Measurements from ENCODE around the gene IRAK2. TPM values are rescaled to one million over a fixed set of nuclear protein-coding genes. Genes with fewer than 3 reads are reported as not detected.
"Not testable (repeated sequence)": the region's sequence is repeated elsewhere in the genome, so short reads cannot be mapped to it uniquely, and the experiment has no call there.

Gene IRAK2
- total RNA-seq, 1 donor from 2014 or later, result 2.4 TPM

GRCh38 chr3:10142707-10143560 is 21.8 kb upstream of the IRAK2 start:
- H3K36me3 Mint-ChIP-seq (ENCODE audit: low read depth), result peaks cover 34% of the 10 kb centered on the region
- intact Hi-C loops (cut with micrococcal nuclease), result loop anchor here (1.0 kb wide), 2 partner anchors 28 to 43 kb away; partner anchors contain the start of gene BRK1
- DNase-seq (ENCODE audit: low spot score), result no peak
- H3K4me3 Mint-ChIP-seq (ENCODE audit: low read depth), result peak overlapping the region; percentile 94
- H3K4me1 Mint-ChIP-seq (ENCODE audit: low read depth), result peaks cover 24% of the 10 kb centered on the region
- peak overlapping the region; percentile 92 for H3K27ac Mint-ChIP-seq
- H3K9me3 Mint-ChIP-seq, result no peaks in the 10 kb centered on the region
- H3K27me3 Mint-ChIP-seq (ENCODE audit: low read depth), result no peaks in the 10 kb centered on the region

GRCh38 chr3:10145685-10146084 is 19.0 kb upstream of the IRAK2 start:
- intact Hi-C loops (cut with micrococcal nuclease), result no loop called here

GRCh38 chr3:10149226-10149625 is 15.5 kb upstream of the IRAK2 start:
- Mint-ChIP-seq H3K4me3 (ENCODE audit: low read depth) (no peak overlapping the region), H3K9me3 (no peaks in the 10 kb centered on the region), H3K36me3 (ENCODE audit: low read depth) (peaks cover 56% of the 10 kb centered on the region), H3K27me3 (ENCODE audit: low read depth) (no peaks in the 10 kb centered on the region), H3K27ac (no peak overlapping the region), H3K4me1 (ENCODE audit: low read depth) (peaks cover 19% of the 10 kb centered on the region)
- no peak for DNase-seq (ENCODE audit: low spot score)
- intact Hi-C loops (cut with micrococcal nuclease), result no loop called here

More at GRCh38 chr3:10145685-10146084, 19.0 kb upstream of the IRAK2 start:
- Mint-ChIP-seq H3K27me3 (ENCODE audit: low read depth) (no peaks in the 10 kb centered on the region), H3K9me3 (no peaks in the 10 kb centered on the region), H3K4me1 (ENCODE audit: low read depth) (peaks cover 32% of the 10 kb centered on the region), H3K36me3 (ENCODE audit: low read depth) (peaks cover 54% of the 10 kb centered on the region), H3K27ac (no peak overlapping the region), H3K4me3 (ENCODE audit: low read depth) (peak overlapping the region; percentile 37)
- DNase-seq (ENCODE audit: low spot score), result no peak

- peaks cover 62% of the 10 kb centered on the region for H3K36me3 Mint-ChIP-seq (ENCODE audit: low read depth)
- H3K4me3 Mint-ChIP-seq (ENCODE audit: low read depth), result no peak overlapping the region
- no peaks in the 10 kb centered on the region for H3K9me3 Mint-ChIP-seq
- no peak for DNase-seq (ENCODE audit: low spot score)
- no peaks in the 10 kb centered on the region for H3K27me3 Mint-ChIP-seq (ENCODE audit: low read depth)
- intact Hi-C loops (cut with micrococcal nuclease), result no loop called here
- H3K27ac Mint-ChIP-seq, result no peak overlapping the region
- peaks cover 13% of the 10 kb centered on the region for H3K4me1 Mint-ChIP-seq (ENCODE audit: low read depth)
Measured at GRCh38 chr3:10150987-10151386, 13.7 kb upstream of the IRAK2 start.

- no peak for DNase-seq (ENCODE audit: low spot score)
- Mint-ChIP-seq H3K27ac (no peak overlapping the region), H3K9me3 (no peaks in the 10 kb centered on the region), H3K4me3 (ENCODE audit: low read depth) (no peak overlapping the region), H3K27me3 (ENCODE audit: low read depth) (no peaks in the 10 kb centered on the region), H3K4me1 (ENCODE audit: low read depth) (peaks cover 5% of the 10 kb centered on the region), H3K36me3 (ENCODE audit: low read depth) (peaks cover 46% of the 10 kb centered on the region)
- intact Hi-C loops (cut with micrococcal nuclease), result no loop called here
Measured at GRCh38 chr3:10154335-10155122, 10.2 kb upstream of the IRAK2 start.

- no peak overlapping the region for H3K27ac Mint-ChIP-seq
- H3K9me3 Mint-ChIP-seq, result no peaks in the 10 kb centered on the region
- H3K27me3 Mint-ChIP-seq (ENCODE audit: low read depth), result no peaks in the 10 kb centered on the region
- intact Hi-C loops (cut with micrococcal nuclease), result no loop called here
- no peaks in the 10 kb centered on the region for H3K4me1 Mint-ChIP-seq (ENCODE audit: low read depth)
- H3K36me3 Mint-ChIP-seq (ENCODE audit: low read depth), result peaks cover 40% of the 10 kb centered on the region
- no peak overlapping the region for H3K4me3 Mint-ChIP-seq (ENCODE audit: low read depth)
- no peak for DNase-seq (ENCODE audit: low spot score)
Measured at GRCh38 chr3:10155123-10155472, 9.6 kb upstream of the IRAK2 start.

GRCh38 chr3:10155658-10156057 is 9.1 kb upstream of the IRAK2 start:
- Mint-ChIP-seq H3K9me3 (no peaks in the 10 kb centered on the region), H3K27me3 (ENCODE audit: low read depth) (no peaks in the 10 kb centered on the region), H3K4me3 (ENCODE audit: low read depth) (no peak overlapping the region), H3K4me1 (ENCODE audit: low read depth) (no peaks in the 10 kb centered on the region), H3K36me3 (ENCODE audit: low read depth) (peaks cover 35% of the 10 kb centered on the region), H3K27ac (no peak overlapping the region)
- intact Hi-C loops (cut with micrococcal nuclease), result no loop called here
- DNase-seq (ENCODE audit: low spot score), result no peak

- no peak for DNase-seq (ENCODE audit: low spot score)
- H3K9me3 Mint-ChIP-seq, result no peaks in the 10 kb centered on the region
- no peak overlapping the region for H3K4me3 Mint-ChIP-seq (ENCODE audit: low read depth)
- H3K27ac Mint-ChIP-seq, result no peak overlapping the region
- peaks cover 4% of the 10 kb centered on the region for H3K4me1 Mint-ChIP-seq (ENCODE audit: low read depth)
- H3K27me3 Mint-ChIP-seq (ENCODE audit: low read depth), result no peaks in the 10 kb centered on the region
- peaks cover 22% of the 10 kb centered on the region for H3K36me3 Mint-ChIP-seq (ENCODE audit: low read depth)
- intact Hi-C loops (cut with micrococcal nuclease), result no loop called here
Measured at GRCh38 chr3:10157031-10157430, 7.7 kb upstream of the IRAK2 start.

GRCh38 chr3:10158555-10158954 is 6.2 kb upstream of the IRAK2 start:
- H3K27ac Mint-ChIP-seq; DNase-seq (ENCODE audit: low spot score); H3K4me3 Mint-ChIP-seq (ENCODE audit: low read depth); intact Hi-C loops (cut with micrococcal nuclease); H3K4me1 Mint-ChIP-seq (ENCODE audit: low read depth); H3K9me3 Mint-ChIP-seq; H3K27me3 Mint-ChIP-seq (ENCODE audit: low read depth): not testable (repeated sequence)
- peaks cover 19% of the 10 kb centered on the region for H3K36me3 Mint-ChIP-seq (ENCODE audit: low read depth)

- Mint-ChIP-seq H3K27me3 (ENCODE audit: low read depth) (no peaks in the 10 kb centered on the region), H3K27ac (no peak overlapping the region), H3K4me1 (ENCODE audit: low read depth) (peaks cover 6% of the 10 kb centered on the region), H3K9me3 (no peaks in the 10 kb centered on the region), H3K36me3 (ENCODE audit: low read depth) (peaks cover 10% of the 10 kb centered on the region), H3K4me3 (ENCODE audit: low read depth) (no peak overlapping the region)
- no peak for DNase-seq (ENCODE audit: low spot score)
- intact Hi-C loops (cut with micrococcal nuclease), result no loop called here
Measured at GRCh38 chr3:10160346-10160745, 4.4 kb upstream of the IRAK2 start.

- Mint-ChIP-seq H3K27ac (no peak overlapping the region), H3K9me3 (no peaks in the 10 kb centered on the region), H3K36me3 (ENCODE audit: low read depth) (peaks cover 4% of the 10 kb centered on the region), H3K4me3 (ENCODE audit: low read depth) (no peak overlapping the region), H3K27me3 (ENCODE audit: low read depth) (no peaks in the 10 kb centered on the region), H3K4me1 (ENCODE audit: low read depth) (peaks cover 6% of the 10 kb centered on the region)
- intact Hi-C loops (cut with micrococcal nuclease), result no loop called here
- no peak for DNase-seq (ENCODE audit: low spot score)
Measured at GRCh38 chr3:10160925-10161324, 3.8 kb upstream of the IRAK2 start.

GRCh38 chr3:10162185-10162584 is 2.5 kb upstream of the IRAK2 start:
- no peak overlapping the region for H3K27ac Mint-ChIP-seq
- intact Hi-C loops (cut with micrococcal nuclease), result no loop called here
- peaks cover 15% of the 10 kb centered on the region for H3K4me1 Mint-ChIP-seq (ENCODE audit: low read depth)
- no peaks in the 10 kb centered on the region for H3K9me3 Mint-ChIP-seq
- no peak overlapping the region for H3K4me3 Mint-ChIP-seq (ENCODE audit: low read depth)
- no peaks in the 10 kb centered on the region for H3K27me3 Mint-ChIP-seq (ENCODE audit: low read depth)
- peaks cover 3% of the 10 kb centered on the region for H3K36me3 Mint-ChIP-seq (ENCODE audit: low read depth)
- no peak for DNase-seq (ENCODE audit: low spot score)

GRCh38 chr3:10164201-10164545 is 546 bp upstream of the IRAK2 start:
- H3K27ac Mint-ChIP-seq; H3K27me3 Mint-ChIP-seq (ENCODE audit: low read depth); H3K9me3 Mint-ChIP-seq; DNase-seq (ENCODE audit: low spot score): not testable (repeated sequence)
- intact Hi-C loops (cut with micrococcal nuclease), result loop anchor here (1.0 to 2.0 kb wide), 2 partner anchors 35 to 61 kb away; no protein-coding TSS in a partner anchor
- peak overlapping the region; percentile 72 for H3K4me3 Mint-ChIP-seq (ENCODE audit: low read depth)
- peaks cover 11% of the 10 kb centered on the region for H3K36me3 Mint-ChIP-seq (ENCODE audit: low read depth)
- H3K4me1 Mint-ChIP-seq (ENCODE audit: low read depth), result peaks cover 21% of the 10 kb centered on the region
